GM18858 (cell line): ENCODE measurements around the gene TM4SF20.

Experiments
- ATAC-seq: cut with Tn5 transposase; IDR thresholded peaks from one replicate; pipeline ENCODE4 v1.9.1; 2021; ENCODE audit not compliant: unreplicated experiment

TM4SF20 gene

GRCh38 chr2:227322530-227323205 lies 56.4 kb downstream of the TM4SF20 start:
- ATAC-seq = no peak

DNA sequence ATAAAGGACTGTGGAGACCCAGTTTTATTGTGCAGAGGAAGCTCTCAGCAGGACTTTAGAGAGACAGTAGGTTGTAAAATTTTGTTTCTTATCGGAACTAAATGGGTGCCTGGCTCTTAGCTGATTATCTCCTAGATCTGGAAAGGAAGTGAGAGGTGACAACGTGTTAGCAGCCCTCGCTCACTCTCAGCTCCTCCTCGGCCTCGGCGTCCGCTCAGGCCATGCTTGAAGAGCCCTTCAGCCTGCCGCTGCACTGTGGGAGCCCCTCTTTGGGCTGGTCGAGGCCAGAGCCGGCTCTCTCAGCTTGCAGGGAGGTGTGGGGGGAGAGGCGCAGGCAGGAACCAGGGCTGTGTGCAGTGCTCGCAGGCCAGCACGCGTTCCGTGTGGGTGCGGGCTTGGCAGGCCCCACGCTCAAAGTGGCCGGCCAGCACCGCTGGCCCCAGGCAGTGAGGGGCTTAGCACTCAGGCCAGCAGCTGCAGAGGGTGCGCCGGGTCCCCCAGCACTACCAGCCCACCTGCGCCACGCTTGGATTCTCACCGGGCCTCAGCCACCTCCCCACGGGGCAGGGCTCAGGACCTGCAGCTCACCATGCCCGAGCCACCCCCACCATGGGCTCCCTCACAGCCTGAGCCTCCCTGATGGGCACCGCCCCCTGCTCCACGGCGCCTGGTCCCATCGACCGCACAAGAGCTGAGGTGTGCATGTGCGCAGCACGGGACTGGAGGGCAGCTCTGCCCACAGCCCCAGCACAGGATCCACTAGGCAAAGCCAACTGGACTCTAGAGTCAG lies 58.6 kb downstream of the TM4SF20 start:
- ATAC-seq = no peak

DNA sequence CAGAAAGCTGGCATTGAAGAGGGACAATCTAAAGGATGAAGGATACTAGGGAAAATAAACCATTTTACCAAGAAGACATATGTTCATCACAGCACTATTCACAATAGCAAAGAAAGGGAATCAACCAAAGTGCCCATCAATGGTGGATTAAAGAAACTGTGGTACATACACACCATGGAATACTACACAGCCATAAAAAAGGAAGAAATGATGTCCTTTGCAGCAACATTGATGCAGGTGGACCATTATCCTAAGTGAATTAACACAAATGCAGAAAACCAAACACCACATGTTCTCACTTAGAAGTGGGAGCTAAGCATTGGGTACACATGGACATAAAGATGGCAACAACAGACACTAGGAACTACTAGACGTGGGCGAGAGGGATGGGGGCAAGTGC lies 61.3 kb downstream of the TM4SF20 start:
- no peak for ATAC-seq

DNA sequence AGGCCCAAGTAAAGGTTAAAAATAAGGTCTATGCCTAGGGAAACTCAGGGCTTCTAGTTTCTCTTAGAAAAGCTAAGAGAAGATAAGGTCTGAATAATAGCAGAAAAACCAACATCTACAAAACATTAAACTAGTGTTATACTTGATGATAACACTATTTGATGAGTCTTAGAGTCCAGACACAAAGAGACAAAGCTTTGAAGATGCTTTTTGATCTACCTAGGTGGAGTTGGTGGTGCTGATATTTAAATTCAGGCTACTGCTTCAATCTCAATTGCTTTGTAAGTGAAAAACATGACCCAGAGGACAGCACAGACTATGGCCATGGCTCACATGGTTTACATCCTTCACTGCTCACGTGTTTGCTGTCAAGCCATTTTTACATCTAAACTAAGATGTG lies 65.8 kb downstream of the TM4SF20 start:
- no peak for ATAC-seq

DNA sequence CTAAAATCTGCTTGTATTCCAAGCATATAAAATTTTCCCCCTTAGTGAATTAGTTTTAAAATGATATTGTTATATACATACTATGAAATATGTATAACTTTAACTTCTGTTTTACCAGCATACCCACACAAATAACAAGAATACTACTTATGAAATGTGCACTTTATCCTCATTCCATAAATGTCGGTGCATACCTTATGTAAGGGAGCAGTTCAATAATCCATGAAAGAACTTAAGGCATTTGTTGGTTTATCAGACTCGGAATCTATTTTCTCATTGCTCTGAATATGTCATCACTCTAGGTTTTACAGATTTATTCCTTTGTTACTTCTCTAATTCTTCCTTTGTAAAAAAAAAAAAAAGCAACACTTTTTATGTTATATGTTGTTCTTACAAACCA lies 66.5 kb downstream of the TM4SF20 start:
- no peak for ATAC-seq
